ENCODE results near the gene INO80. TPM values are rescaled to one million over a fixed set of nuclear protein-coding genes. Genes with fewer than 3 reads are reported as not detected.
A peak's percentile ranks its signal among the peaks of the same experiment; 100 is the strongest.
"Not testable (repeated sequence)": the region's sequence is repeated elsewhere in the genome, so short reads cannot be mapped to it uniquely, and the experiment has no call there.

Gene INO80
- total RNA-seq, 2 donors from 2014 or later: 11.1 to 16.8 TPM

DNA sequence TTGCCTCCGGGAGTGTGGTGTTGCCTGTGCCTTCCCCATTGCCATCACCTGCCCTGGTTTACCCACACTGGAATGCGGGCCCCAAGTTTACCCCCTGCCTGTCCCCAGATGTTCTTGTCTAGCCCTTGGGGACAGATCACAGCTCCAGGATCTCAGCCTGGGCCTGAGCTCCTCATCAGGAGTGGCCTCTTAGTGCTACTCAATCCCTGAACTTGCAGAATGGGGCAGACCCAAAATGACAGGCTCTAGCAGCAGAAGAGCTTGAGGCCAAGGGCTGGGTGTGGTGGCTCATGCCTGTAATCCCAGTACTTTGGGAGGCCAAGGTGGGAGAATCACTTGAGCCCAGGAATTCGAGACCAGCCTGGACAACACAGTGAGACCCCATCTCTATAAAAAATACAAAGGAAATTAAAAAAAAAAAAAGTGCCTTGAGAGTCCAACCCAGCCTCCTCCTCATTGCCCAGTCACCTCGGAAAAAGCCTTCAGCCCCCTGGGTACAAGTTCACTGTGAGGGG lies 159.0 kb downstream of the INO80 start:
- intact Hi-C loops (cut with DNase I): no loop called here
- ATAC-seq: no peak
- DNase-seq: no peak

DNA sequence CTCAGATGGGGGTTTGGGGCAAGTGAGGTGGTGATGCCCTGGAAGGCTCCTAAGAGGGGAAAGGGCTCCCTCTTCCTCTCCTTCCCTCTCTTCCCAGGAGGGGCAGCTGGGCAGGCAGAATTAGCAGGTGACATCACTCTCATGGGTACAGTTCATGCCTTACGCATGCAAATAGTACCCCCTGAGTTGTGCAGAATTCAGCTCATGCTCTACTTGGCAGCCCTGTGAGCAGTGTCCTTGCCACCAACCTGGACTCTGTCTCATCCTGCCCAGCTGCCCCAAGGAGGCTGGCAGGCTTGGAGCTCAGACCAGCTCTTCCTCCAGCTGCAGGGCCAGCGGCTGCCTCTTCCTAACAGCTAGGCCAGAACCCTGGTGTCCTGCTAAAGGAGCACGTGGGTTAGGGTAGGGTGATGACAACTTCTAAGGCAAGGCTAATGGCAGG lies 159.5 kb downstream of the INO80 start:
- DNase-seq: no peak
- intact Hi-C loops (cut with DNase I): no loop called here
- ATAC-seq: peak; percentile 10 to 27

DNA sequence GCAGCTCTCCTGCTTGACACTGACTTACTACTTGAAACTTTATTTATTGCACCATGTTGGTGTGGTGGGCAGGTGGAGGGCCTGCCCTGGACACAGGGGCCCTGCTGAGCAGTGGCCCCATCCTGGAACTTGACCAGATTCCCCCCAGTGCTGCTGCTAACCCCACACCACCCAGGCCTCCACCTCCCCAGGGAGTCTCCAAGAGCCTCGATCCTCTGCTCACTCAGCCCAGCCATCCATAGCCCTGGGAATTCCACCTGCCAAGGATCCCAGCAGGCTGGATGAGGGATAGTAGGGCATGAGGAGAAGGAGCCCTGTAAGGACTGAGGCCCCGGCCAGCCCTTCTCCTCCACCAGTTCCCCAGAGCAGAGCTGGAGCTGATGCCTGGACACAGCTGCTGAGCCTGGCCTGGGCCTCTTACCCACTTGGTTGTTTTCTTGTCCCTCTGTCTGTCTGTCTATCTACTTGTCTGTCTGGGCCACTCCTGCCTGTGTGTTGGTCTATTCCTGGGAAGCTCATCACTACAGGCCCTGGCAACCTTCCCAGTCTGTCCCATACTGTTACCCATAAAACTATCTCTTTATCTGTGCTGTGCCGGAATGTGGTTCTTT lies 160.0 kb downstream of the INO80 start:
- intact Hi-C loops (cut with DNase I): no loop called here
- ATAC-seq: no peak
- DNase-seq: no peak

- ATAC-seq (no peak), DNase-seq (no peak)
These were observed 160.8 kb downstream of the INO80 start for GRCh38 chr15:40955141-40955903.

GRCh38 chr15:40954158-40954848 lies 161.8 kb downstream of the INO80 start:
- ATAC-seq; DNase-seq; intact Hi-C loops (cut with DNase I): not testable (repeated sequence)

More at GRCh38 chr15:40955141-40955903, 160.8 kb downstream of the INO80 start:
- intact Hi-C loops (cut with DNase I): no loop called here

GRCh38 chr15:40953713-40954074 lies 162.4 kb downstream of the INO80 start:
- DNase-seq (no peak), ATAC-seq (no peak)
- intact Hi-C loops (cut with DNase I): no loop called here

- DNase-seq (peak; percentile 95), ATAC-seq (peak; percentile 80 to 92)
- intact Hi-C loops (cut with DNase I): no loop called here
These were observed 163.0 kb downstream of the INO80 start, which contains the start of gene CHAC1 for GRCh38 chr15:40952901-40953712. Gene CHAC1, plus strand, starts transcription at chr15:40953471. Its CDS starts 113 bp downstream, at chr15:40953584.

DNA sequence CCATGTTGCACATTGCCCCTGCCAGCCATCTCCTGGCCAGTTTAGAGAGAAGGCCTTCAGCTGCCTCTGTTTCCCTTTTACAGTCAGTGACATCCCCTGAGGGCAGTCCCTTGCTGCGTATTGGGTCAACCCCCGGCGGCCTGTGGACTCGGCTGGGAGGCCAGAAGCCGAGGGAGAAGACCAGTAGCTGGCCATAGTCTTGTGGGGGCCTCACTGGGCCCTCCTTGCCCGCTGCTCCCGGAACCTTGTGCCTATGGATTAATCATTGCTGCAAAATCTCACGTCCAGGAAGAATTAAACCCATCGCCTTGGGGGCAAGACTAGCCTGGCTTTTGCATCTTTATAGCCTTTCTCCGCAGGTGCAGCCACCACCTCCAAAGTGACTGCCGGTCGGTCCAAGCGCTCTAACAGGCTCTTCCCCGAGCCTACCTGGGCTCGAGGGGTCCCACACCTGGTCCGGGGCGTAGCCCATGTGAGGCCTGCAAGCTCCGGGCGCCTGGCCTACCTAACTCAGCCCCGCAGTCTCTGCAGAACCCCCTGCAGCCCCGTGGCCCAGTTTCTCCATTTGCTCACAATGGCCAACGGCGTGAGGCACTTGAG lies 163.7 kb downstream of the INO80 start:
- no peak for ATAC-seq
- intact Hi-C loops (cut with DNase I): no loop called here
- DNase-seq: no peak

DNA sequence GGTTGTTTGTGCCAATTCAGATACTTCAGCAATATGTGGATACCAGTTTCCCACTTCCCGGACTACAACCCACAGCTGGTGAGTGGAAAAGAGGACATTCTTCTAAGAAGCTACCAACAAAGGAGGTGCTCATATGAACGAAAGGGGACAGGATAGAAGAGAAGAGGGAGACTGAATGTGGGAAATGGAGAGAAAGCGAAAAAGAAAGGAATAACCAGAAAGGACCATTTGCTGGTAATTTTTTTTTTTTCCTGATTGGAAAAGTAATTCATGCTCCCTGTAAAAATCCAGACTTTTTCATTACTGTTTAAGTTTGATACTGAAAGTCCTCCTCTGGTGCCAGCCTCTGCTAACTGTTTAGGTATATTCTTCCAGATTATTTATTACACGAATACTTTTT lies 164.3 kb downstream of the INO80 start:
- DNase-seq (no peak), ATAC-seq (no peak)
- intact Hi-C loops (cut with DNase I): no loop called here

DNA sequence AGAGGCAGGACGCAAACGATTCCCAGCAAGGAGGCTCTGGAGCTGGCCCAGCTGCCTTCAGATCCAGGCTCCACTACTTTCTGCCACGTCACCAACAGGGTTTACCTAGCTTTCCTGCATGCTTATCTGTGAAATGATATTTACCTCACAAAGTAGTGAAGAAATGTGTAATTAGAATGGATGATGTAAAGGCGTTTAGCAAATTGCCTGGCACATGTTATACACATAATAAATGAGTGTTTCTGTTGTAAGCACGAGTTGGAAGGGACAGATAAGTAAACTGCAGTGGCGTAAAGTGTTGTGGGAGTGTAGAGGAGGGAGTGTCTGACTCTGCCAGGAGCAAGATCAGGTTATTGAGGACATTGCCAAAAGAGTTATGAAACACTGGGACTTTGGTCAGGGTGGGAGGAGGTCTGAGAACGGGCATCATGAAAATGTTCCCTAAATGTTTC lies 166.3 kb downstream of the INO80 start:
- intact Hi-C loops (cut with DNase I): loop anchor here in 1 of 2 donors (10.0 kb wide), 1 partner anchor 65 kb away; no protein-coding TSS in a partner anchor
- DNase-seq (no peak), ATAC-seq (peak in 1 of 2 donors; percentile 52)

DNA sequence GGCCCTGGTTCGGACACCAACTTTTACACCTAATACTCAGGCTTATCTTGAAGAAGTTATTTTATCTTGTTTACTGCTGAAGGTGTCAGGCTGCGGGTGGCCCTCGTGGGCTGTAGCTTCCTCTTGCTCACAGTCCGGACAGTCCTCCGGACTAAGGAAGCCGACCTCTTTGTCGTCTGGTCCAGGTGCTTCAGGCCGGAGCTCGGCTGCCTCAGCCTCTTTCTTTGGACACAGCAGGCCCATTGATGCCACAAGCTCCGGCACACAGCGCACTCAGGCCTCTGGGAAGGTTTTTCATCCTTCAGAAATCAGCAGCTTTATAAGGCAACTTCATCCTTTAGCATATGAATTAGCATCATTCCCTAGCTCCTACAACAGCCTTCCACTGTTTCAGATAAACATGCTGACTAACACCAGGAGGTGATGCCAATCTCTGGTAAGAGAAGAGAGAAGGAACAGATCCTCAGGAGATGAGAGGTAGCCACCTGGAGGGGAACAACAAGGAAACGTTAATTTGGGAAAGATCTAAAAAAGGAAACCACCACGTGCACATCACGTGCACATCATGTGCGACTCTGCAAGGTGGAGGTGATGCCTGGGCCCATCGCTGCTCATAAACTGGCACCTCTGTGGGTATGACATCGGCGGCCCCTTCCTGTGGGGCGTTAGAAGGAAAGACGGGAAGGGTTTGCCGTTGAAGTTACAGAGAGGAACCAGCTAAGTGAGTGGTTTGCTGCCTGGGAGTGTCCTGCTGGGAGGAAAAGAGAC lies 167.2 kb downstream of the INO80 start:
- ATAC-seq (no peak), DNase-seq (no peak)
- intact Hi-C loops (cut with DNase I): loop anchor here in 1 of 2 donors (10.0 kb wide), 1 partner anchor 66 kb away; no protein-coding TSS in a partner anchor

DNA sequence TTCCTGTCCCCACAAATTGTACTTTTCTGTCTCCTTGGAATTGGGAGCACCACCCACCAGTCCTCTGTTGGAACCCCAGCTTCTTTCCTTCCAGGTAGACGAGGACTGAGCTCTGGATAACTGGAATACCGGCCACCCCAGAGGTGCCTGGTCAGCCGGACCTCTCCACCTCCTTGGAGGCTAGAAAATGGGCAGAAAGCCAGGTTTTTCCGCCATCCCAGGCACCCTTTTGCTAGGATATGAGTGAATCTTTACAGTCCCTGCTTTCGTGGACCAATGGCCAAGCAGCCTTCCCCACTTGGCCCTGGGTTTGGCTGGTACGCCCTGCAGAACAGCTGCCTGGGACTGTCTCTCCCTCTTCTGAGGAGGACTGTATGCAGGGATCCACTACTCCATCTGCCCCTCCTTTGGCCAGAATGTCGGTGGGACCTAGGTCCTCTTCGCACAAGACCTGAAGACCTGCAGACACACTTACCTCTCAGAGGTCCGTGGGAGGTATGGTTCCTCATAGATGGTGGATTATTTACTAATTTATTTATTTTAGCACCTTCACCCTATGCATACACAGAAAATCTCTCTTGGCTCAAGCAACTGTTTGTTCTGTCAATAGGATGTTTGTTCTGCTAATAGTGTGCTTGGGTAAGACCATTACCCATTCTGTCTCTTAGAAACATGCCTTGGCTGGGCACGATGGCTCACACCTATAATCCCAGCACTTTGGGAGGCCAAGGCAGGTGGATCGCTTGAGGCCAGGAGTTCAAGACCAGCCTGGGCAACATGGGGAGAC lies 171.4 kb downstream of the INO80 start:
- intact Hi-C loops (cut with DNase I): loop anchor here (5.0 to 10.0 kb wide), 3 partner anchors 37 to 78 kb away; no protein-coding TSS in a partner anchor
- DNase-seq (no peak), ATAC-seq (no peak)

- intact Hi-C loops (cut with DNase I): loop anchor here (5.0 to 10.0 kb wide), 3 partner anchors 37 to 78 kb away; no protein-coding TSS in a partner anchor
- ATAC-seq: no peak
- no peak for DNase-seq
These were observed 172.2 kb downstream of the INO80 start for GRCh38 chr15:40943764-40944365.

DNA sequence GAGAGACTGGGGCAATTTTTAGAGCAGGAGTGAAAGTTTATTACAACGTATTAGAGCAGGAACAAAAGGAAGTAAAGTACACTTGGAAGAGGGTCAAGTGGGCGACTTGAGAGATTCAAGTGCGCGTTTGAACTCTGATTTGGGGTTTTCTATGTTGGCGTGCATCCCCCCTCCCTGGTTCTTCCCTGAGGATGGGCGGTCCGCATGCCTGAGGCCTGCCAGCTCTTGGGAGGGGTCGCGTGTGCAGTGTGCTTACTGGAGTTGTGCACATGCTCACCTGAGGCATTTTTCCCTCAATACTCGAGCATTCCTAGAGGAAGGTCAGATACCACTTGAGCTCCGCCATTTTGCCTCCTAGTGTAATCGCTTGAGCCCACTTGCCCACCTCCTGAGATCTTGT lies 173.2 kb downstream of the INO80 start:
- DNase-seq (no peak), ATAC-seq (no peak)
- intact Hi-C loops (cut with DNase I): loop anchor here (5.0 to 10.0 kb wide), 3 partner anchors 36 to 79 kb away; no protein-coding TSS in a partner anchor

DNA sequence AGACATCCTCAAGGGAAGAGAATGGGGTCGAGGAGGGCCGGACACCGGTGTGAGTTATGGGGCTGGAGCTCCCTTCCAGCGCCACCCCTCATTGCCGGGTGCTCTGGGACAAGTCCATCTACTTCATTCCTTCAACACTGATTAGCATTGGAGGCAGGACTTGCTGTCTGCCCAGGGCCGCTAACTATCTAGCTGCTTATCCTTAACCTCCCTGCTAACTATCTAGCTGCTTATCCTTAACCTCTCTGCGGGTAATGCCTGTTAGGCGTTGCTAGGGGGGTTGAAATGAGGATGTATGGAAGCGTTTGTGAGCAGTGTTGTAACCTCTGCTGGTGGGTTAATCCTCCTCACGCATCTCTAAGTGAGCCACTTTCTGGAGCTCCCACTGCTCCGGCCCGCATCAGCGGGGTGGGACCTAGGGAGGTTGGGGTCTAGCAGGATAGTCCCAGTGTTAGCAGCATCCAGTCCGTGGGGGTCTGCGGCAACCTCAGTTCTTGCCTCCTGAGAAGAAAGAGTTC lies 173.7 kb downstream of the INO80 start:
- intact Hi-C loops (cut with DNase I): loop anchor here (5.0 to 10.0 kb wide), 3 partner anchors 35 to 80 kb away; no protein-coding TSS in a partner anchor
- ATAC-seq: peak; percentile 1 to 3
- no peak for DNase-seq
